ENCODE data around the gene CUL9. TPM values are rescaled to one million over a fixed set of nuclear protein-coding genes. Genes with fewer than 3 reads are reported as not detected.

CUL9 gene
- total RNA-seq, 5 donors from 2014 or later (not counting 1 experiment from before 2014, with no cell fraction given), result 92.5 to 107 (median 96.5) TPM

Other genes with a start within 250 kb of the CUL9 start
- gene GNMT, start 221.4 kb upstream of the CUL9 start, total RNA-seq, result 1 to 10 TPM in 4 of 5 donors, under 1 TPM in 1; 0.93 to 3.4 (median 1.3) TPM
- 10 to 100 TPM; 20.5 to 30.5 (median 27.4) TPM for gene PEX6, start 203.0 kb upstream of the CUL9 start, total RNA-seq
- gene PPP2R5D, start 197.6 kb upstream of the CUL9 start, total RNA-seq, result 10 to 100 TPM; 27.8 to 35.1 (median 33.3) TPM
- gene MEA1, start 168.2 kb upstream of the CUL9 start, total RNA-seq, result 10 to 100 TPM; 20.5 to 38.7 (median 34.0) TPM
- gene KLHDC3, start 167.9 kb upstream of the CUL9 start, total RNA-seq, result 10 to 100 TPM; 40.5 to 75.3 (median 66.9) TPM
- 10 to 100 TPM; 27.3 to 51.2 (median 47.3) TPM for gene RRP36, start 160.6 kb upstream of the CUL9 start, total RNA-seq
- gene CUL7, start 128.3 kb upstream of the CUL9 start, total RNA-seq, result 10 to 100 TPM in 3 of 5 donors, 1 to 10 TPM in 2; 6.9 to 15.9 (median 11.6) TPM
- gene MRPL2, start 122.8 kb upstream of the CUL9 start, total RNA-seq, result 10 to 100 TPM; 34.8 to 66.3 (median 52.0) TPM
- 10 to 100 TPM; 37.8 to 48.5 (median 45.5) TPM for gene KLC4, start 122.6 kb upstream of the CUL9 start, total RNA-seq
- 10 to 100 TPM in 2 of 5 donors, 1 to 10 TPM in 2, under 1 TPM in 1; 0.56 to 11.3 (median 1.6) TPM for gene PTK7, start 105.9 kb upstream of the CUL9 start, total RNA-seq
- 10 to 100 TPM; 19.6 to 34.1 (median 33.7) TPM for gene SRF, start 10.9 kb upstream of the CUL9 start, total RNA-seq
- gene DNPH1, start 47.3 kb downstream of the CUL9 start, total RNA-seq, result 10 to 100 TPM; 28.5 to 76.1 (median 57.5) TPM
- gene TTBK1, start 61.3 kb downstream of the CUL9 start, total RNA-seq, result under 1 TPM in 2 of 5 donors, not detected in 3; 0.03 to 0.07 TPM
- gene SLC22A7, start 116.1 kb downstream of the CUL9 start, total RNA-seq, result not detected
- gene CRIP3, start 126.6 kb downstream of the CUL9 start, total RNA-seq, result 1 to 10 TPM; 1.3 to 4.2 (median 2.8) TPM
- 10 to 100 TPM; 24.3 to 33.5 (median 26.2) TPM for gene ZNF318, start 187.5 kb downstream of the CUL9 start, total RNA-seq
- gene ABCC10, start 245.3 kb downstream of the CUL9 start, total RNA-seq, result 10 to 100 TPM; 57.8 to 85.4 (median 75.5) TPM

Measured in T-cell (primary cell).